ENCODE data around the gene DAB1. TPM values are rescaled to one million over a fixed set of nuclear protein-coding genes. Genes with fewer than 3 reads are reported as not detected.

Gene DAB1
- total RNA-seq, 6 donors from 2014 or later: 0.15 to 0.20 TPM; not detected in 4

GRCh38 chr1:57319165-57319564, 104.7 kb downstream of the DAB1 start:
- Histone ChIP-seq H3K4me1 (no peaks in the 10 kb centered on the region), H3K27me3 (no peaks in the 10 kb centered on the region), H3K9me3 (no peaks in the 10 kb centered on the region), H3K36me3 (no peaks in the 10 kb centered on the region), H3K27ac (no peak overlapping the region), H3K4me3 (no peak overlapping the region)
- WGBS, 2 donors: 42 to 50% methylated on average over 4 of the region's 4 CpGs
- DNase-seq: no peak
- TF ChIP-seq POLR2AphosphoS5 (IDR thresholded peaks at IDR 0.05) (no peak), EP300 (IDR thresholded peaks at IDR 0.05) (no peak), POLR2A (IDR thresholded peaks at IDR 0.05) (no peak), CTCF (IDR thresholded peaks at IDR 0.05) (no peak)
- no peak for ATAC-seq (ENCODE audit: low FRiP score in 2 of 2)

GRCh38 chr1:57316861-57317260, 107.0 kb downstream of the DAB1 start:
- no peak for ATAC-seq (ENCODE audit: low FRiP score in 2 of 2)

GRCh38 chr1:57316291-57316690, 107.6 kb downstream of the DAB1 start:
- 87 to 91% methylated on average over 3 of the region's 3 CpGs for WGBS, 2 donors
- DNase-seq (no peak), ATAC-seq (ENCODE audit: low FRiP score in 2 of 2) (no peak)
- Histone ChIP-seq H3K36me3 (no peaks in the 10 kb centered on the region), H3K9me3 (no peaks in the 10 kb centered on the region), H3K27ac (no peak overlapping the region), H3K27me3 (no peaks in the 10 kb centered on the region), H3K4me1 (no peaks in the 10 kb centered on the region), H3K4me3 (no peak overlapping the region)
- TF ChIP-seq POLR2A (IDR thresholded peaks at IDR 0.05): no peak

More at GRCh38 chr1:57316861-57317260, 107.0 kb downstream of the DAB1 start:
- no peak for TF ChIP-seq CTCF (IDR thresholded peaks at IDR 0.05)
- no peak for TF ChIP-seq EP300 (IDR thresholded peaks at IDR 0.05)
- no peak for TF ChIP-seq POLR2A (IDR thresholded peaks at IDR 0.05)
- TF ChIP-seq POLR2AphosphoS5 (IDR thresholded peaks at IDR 0.05): no peak
- no peak for DNase-seq
- Histone ChIP-seq H3K9me3 (no peaks in the 10 kb centered on the region), H3K27ac (no peak overlapping the region), H3K36me3 (no peaks in the 10 kb centered on the region), H3K27me3 (no peaks in the 10 kb centered on the region), H3K4me3 (no peak overlapping the region), H3K4me1 (no peaks in the 10 kb centered on the region)
- WGBS, 2 donors: 78 to 82% methylated on average over 4 of the region's 4 CpGs

GRCh38 chr1:57312869-57313268, 111.0 kb downstream of the DAB1 start:
- no peaks in the 10 kb centered on the region for H3K27me3 ChIP-seq
- H3K9me3 ChIP-seq: no peaks in the 10 kb centered on the region
- 80 to 92% methylated on average over 2 to 7 of the region's 7 CpGs for WGBS, 2 donors
- H3K27ac ChIP-seq: no peak overlapping the region
- H3K4me1 ChIP-seq: no peaks in the 10 kb centered on the region
- no peaks in the 10 kb centered on the region for H3K36me3 ChIP-seq
- TF ChIP-seq POLR2A (IDR thresholded peaks at IDR 0.05) (no peak), POLR2AphosphoS5 (IDR thresholded peaks at IDR 0.05) (no peak), CTCF (IDR thresholded peaks at IDR 0.05) (no peak), EP300 (IDR thresholded peaks at IDR 0.05) (no peak)
- ATAC-seq (ENCODE audit: low FRiP score in 2 of 2) (no peak), DNase-seq (no peak)
- H3K4me3 ChIP-seq: no peak overlapping the region

- Histone ChIP-seq H3K27ac (no peak overlapping the region), H3K4me1 (no peaks in the 10 kb centered on the region), H3K9me3 (peaks cover 0 to 4% (median 0%) of the 10 kb centered on the region in 4 donors), H3K36me3 (no peaks in the 10 kb centered on the region), H3K4me3 (no peak overlapping the region), H3K27me3 (no peaks in the 10 kb centered on the region)
- no peak for DNase-seq
- TF ChIP-seq POLR2AphosphoS5 (IDR thresholded peaks at IDR 0.05) (no peak), CTCF (IDR thresholded peaks at IDR 0.05) (no peak), EP300 (IDR thresholded peaks at IDR 0.05) (no peak), POLR2A (IDR thresholded peaks at IDR 0.05) (no peak)
- 82 to 96% methylated on average over 1 of the region's 1 CpG for WGBS, 2 donors
- no peak for ATAC-seq (ENCODE audit: low FRiP score in 2 of 2)
Measured at GRCh38 chr1:57311411-57311810, 112.4 kb downstream of the DAB1 start.

Measured in upper lobe of left lung (tissue), 6 donors.